Stimulated activated CD4-positive, alpha-beta T cell treated with anti-CD3 and anti-CD28 coated beads, Interleukin-2, amount 100 ng/mL, for 24 hours (primary cell): ENCODE results near the gene SNAPC4.
"Not testable (repeated sequence)": the region's sequence is repeated elsewhere in the genome, so short reads cannot be mapped to it uniquely, and the experiment has no call there.

Source experiments
- DNase-seq, 2 donors: peaks; one replicate each; pipeline ENCODE4 v3.0.0-alpha.2; 2020

Gene SNAPC4

DNA sequence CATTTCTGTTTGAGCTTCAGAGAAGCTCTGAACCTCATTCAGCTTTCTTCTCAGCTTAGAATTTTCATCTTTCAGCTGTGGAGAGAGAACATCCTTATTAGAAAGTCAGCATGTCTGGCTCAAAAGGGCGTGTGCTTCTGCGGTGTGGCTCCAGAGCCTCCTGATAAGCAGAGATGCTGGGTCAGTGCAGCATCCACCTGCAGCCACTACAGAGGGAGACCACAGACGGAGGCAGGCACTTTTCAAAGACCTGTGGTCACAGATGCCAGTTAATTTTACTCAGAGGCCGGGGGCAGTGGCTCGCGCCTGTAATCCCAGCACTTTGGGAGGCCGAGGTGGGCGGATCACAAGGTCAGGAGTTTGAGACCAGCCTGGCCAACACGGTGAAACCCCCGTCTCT is 5.9 kb upstream of the SNAPC4 start:
- not testable (repeated sequence) for DNase-seq

- no peak for DNase-seq
Measured at GRCh38 chr9:136405481-136405880, 5.5 kb upstream of the SNAPC4 start.

- DNase-seq, result no peak
Measured at GRCh38 chr9:136404801-136405136, 4.8 kb upstream of the SNAPC4 start.

DNA sequence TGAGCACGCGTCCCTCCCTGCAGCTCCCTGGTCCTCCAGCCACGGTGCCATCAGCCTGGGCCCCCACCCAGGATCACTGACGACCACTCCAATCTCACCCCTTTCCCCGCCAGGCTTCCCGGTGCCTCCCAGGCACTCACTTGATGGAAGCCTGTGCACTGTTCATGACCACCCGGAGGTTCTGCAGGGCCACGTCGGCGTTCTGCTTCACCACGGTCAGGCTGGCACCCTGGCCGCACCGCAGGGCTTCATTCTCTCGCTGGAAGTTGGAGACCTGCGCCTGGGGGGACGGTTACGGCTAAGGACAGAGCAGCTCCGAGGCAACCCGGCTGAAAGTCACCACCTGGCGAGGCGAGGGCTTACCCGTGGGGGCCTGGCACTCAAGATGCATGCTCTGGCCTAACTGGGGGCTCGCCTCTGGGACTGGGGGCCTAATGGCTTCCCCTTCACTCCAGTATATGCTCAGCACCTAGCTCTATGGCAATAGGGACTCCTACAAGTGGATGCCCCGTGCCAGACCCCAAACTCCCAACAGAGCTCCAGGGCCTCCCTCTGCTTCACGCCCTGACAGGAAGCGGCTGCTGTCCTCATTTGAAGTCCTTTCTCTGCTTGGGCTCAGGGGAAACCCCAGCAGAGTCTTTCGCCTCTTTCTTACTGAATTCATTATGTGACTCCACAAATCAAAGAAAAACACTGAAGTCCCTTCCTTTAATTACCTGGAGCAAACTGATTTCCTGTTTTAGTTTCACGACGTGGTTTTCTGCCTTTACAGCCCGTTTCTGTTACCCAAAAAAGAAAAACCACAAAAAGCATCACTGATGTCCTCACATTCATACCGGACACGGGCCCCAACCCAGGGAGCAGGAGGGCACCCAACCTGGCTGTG is 4.2 kb upstream of the SNAPC4 start:
- DNase-seq, result peak; percentile 54 to 58

DNA sequence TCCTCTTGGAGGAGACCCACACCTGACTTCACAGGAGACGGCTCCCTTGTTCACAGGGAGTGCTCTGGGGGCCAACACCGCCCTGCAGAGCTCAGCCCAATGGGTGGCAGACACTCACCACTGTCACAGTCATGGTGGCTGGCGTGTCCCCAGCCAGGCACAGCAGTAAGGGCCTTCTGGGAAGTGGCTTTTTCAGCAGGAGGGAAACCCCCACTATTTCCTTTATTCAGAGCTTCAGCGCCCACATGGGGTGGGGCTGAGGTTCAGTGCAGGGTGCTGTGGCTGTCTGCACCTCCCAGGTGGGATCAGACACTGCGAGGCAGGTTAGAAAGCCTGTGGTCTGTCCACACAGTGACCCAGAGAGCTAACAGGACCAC is 3.6 kb upstream of the SNAPC4 start:
- peak; percentile 74 to 75 for DNase-seq

DNA sequence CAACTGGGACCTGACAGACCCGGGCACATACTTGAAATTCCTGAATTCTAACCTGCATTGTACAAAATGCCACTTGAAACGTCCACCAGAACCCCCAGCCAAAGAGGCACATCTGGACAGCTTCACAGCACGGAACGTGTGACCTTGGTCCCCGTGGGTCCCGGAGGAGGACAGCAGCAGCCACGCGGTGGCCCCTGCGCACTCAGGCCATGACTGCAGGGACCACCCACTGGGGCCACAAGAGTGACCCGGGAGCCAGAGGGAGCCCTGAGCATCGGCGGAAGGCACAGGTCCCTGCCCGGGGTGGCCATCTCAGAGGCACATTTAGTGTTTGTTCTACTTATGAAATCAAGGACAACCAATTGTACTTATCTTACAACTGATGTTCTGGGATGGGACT is 2.1 kb upstream of the SNAPC4 start:
- DNase-seq, result no peak

DNA sequence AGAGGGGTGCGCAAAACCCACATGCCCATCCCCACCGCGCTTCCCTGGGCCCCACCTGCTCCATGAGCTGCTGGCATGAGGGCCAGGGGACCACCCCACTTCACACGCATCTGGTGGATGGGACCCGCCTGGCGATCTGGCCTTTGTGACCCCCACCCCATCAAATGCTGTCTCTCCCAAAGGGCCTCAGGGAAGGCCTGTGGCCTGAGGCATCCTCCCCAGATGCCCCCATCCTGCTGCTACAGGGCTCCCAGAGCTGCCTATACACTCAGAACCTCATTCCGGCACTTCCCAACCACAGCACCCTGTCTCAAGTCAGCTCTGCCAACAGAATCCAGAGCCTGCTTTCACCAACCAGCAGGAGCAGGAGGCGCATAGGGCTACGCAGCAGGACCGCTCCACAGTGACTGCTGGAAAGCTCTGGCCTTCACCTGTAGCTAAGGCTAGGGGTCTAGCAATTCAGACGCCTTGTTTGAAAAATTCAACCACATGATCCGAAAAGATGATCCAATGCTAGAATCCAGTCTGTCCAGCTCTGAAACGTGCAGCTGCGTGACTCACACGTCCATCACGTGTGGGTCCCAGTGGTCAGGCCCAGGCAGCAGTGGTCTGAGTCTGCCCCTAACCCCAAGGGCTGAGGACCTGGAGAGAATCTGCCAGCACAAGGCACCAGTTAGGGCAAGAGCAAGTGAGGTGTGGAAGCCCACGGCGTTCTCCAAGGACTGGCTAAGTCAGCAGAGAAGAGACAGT is 1.4 kb upstream of the SNAPC4 start:
- DNase-seq, result no peak

- peak; percentile 48 to 61 for DNase-seq
Measured at GRCh38 chr9:136399176-136400037, 563 bp downstream of the SNAPC4 start.

DNA sequence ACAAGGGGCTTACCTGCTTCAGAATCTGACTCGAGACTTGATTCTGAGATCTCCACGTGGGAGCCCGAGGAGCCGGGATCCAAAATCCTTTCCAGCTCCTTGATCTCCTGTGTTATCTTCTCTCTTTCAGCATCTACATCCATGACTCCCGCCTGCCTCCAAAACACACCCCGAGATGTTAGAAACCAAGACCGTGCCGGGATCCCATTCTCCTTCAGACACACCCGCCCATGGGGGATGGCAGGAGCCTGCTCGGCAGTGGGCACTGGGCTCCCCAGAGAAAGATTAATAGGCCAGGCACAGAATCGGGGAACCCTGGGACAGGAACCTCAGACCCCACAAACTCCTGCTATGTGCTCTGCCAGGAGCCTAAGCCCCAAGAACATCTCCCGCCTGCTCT is 1.7 kb downstream of the SNAPC4 start:
- no peak for DNase-seq

DNA sequence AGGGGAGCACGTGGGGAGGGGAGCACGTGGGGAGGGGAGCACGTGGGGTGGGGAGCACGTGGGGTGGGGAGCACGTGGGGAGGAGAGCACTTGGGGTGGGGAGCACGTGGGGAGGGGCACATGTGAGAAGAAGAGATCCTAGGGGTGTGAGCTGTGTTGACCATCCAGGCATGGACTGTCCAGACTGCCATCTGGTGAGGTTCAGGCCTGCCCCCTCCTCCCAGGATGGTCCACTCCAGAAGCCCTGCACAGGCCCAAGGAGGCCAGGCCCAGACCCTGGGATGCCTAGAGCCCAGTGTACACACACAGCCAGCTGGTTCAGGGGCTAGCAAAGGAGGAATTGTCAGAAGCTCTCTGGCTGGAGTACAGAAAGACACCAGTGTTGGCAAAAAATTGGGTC is 2.3 kb downstream of the SNAPC4 start:
- DNase-seq, result no peak

DNA sequence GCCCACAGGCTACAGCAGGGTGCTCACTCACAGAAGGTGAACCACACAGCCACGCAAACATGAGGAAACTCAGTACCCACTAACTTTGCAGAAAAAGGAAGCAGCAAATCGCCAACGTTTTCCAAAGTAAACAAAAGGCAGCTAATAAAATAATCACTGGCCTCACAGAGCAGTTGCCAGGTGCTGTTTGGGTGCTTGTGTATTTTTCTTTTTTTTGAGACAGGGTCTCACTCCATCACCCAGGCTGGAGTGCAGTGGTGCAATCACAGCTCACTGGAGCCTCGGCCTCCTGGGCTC is 3.8 kb downstream of the SNAPC4 start:
- no peak for DNase-seq

GRCh38 chr9:136395345-136396218 is 4.4 kb downstream of the SNAPC4 start:
- DNase-seq, result no peak

DNA sequence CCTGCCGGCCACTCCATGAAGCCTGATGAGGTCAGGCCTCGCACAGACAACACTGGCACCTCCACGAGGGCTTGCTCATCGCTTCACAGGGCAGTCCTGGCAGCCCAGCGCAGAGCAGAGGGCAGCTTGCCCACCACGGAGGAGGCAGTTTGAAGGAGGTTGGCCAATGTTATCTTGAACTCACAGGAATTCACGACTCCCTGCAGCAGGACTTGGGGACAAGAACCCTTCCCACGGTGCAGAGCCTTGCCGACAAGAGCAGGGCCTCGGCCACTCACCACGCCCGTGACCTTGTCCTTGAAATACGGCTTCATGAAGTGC is 5.0 kb downstream of the SNAPC4 start:
- no peak for DNase-seq

- DNase-seq, result no peak
Measured at GRCh38 chr9:136394312-136395019, 5.5 kb downstream of the SNAPC4 start.

DNA sequence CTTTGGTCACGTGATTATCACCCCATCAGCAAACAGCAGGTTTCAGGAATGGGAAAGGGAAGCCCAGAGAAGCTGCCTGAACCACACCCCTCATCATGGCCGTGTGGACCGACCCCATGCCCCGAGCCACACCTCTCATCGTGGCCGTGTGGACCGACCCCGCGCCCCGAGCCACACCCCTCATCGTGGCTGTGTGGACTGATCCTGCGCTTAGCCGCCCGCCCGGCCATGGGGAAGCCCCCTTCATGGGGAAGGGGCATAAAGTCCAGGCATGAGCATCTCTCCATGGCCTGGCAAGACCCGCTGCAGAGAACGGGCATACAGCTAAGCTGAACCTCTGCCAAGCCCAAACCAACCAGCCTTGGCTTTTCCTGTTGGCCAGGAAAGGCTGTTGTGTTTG is 6.4 kb downstream of the SNAPC4 start:
- DNase-seq, result no peak

- DNase-seq, result no peak
Measured at GRCh38 chr9:136392538-136393449, 7.2 kb downstream of the SNAPC4 start.

GRCh38 chr9:136391737-136392537 is 8.0 kb downstream of the SNAPC4 start:
- no peak for DNase-seq

GRCh38 chr9:136389396-136389795 is 10.6 kb downstream of the SNAPC4 start:
- no peak for DNase-seq

- no peak for DNase-seq
Measured at GRCh38 chr9:136387217-136387616, 12.8 kb downstream of the SNAPC4 start.

GRCh38 chr9:136386018-136386417 is 14.0 kb downstream of the SNAPC4 start:
- no peak for DNase-seq
